Transverse colon (tissue), 4 donors: Measurements from ENCODE around the gene STAT6. TPM values are rescaled to one million over a fixed set of nuclear protein-coding genes. Genes with fewer than 3 reads are reported as not detected.

Source experiments
- DNase-seq: peaks from one replicate; pipeline ENCODE4 v3.0.0-alpha.2; 2019
- H3K27ac ChIP-seq, 4 donors: fragments of 200-600 bp; sonication (generic); 2 replicates each; pipeline ENCODE4 v1.5.1; 2016 to 2018; ENCODE audit warnings: inconsistent platforms in 4 of 4
- H3K27me3 ChIP-seq: fragments of 200-600 bp; sonication (generic); 2 replicates; pipeline ENCODE4 v1.5.1; 2017; ENCODE audit warnings: inconsistent platforms
- H3K36me3 ChIP-seq, 4 donors: fragments of 200-600 bp; sonication (generic); 2 replicates each; pipeline ENCODE4 v1.5.1; 2017 to 2019; ENCODE audit warnings: inconsistent platforms in 4 of 4
- H3K4me1 ChIP-seq, 4 donors: fragments of 200-600 bp; sonication (generic); 2 replicates each; pipeline ENCODE4 v1.5.1; 2017 to 2020; ENCODE audit warnings: inconsistent platforms in 4 of 4
- H3K4me3 ChIP-seq, 4 donors: fragments of 200-600 bp; sonication (generic); 1 replicate in 1 of 4; 2 replicates in 3 of 4; pipeline versions ENCODE4 v1.5.1 to v1.6.1; 2017 to 2019; ENCODE audit warnings: inconsistent platforms in 4 of 4
- H3K9me3 ChIP-seq, 2 donors: fragments of 200-600 bp; sonication (generic); 2 replicates each; pipeline ENCODE4 v1.5.1; 2017 to 2019; ENCODE audit warnings: inconsistent platforms in 2 of 2
- EP300 ChIP-seq: sonication (generic); formaldehyde crosslinking; IDR thresholded peaks from one replicate; pipeline ENCODE4 v1.6.1; 2017; ENCODE audit warnings: antibody characterized with exemption, low read depth
- POLR2A ChIP-seq: fragments of 450-650 bp; IDR thresholded peaks from one replicate; pipeline ENCODE4 v1.6.1; 2016; ENCODE audit warnings: antibody characterized with exemption, mild to moderate bottlenecking, moderate library complexity
- POLR2AphosphoS5 ChIP-seq, 3 donors: sonication (generic); formaldehyde crosslinking; IDR thresholded peaks; one replicate each; pipeline ENCODE4 v1.6.1; 2016; ENCODE audit warnings: antibody characterized with exemption in 3 of 3
- WGBS, 2 donors: methylation state at CpG; one replicate each; pipeline ENCODE4 v1.1.5; 2018; ENCODE audit warnings: low coverage in 1 of 2; 5-methylcytosine and 5-hydroxymethylcytosine counted together
- in situ Hi-C, 4 donors: fragments of 200-750 bp; cut with MboI; loops; one replicate each; pipeline versions ENCODE4 v1.15.0 to v1.15.1; 2017; ENCODE audit warnings: low sequenced_read_pairs in 3 of 4, low pct_ligation_motif_present in 1 of 4, low pct_unique_long_range_greater_than_20kb in 1 of 4
- intact Hi-C: fragments of 100-400 bp; cut with DNase I; formaldehyde crosslinking; loops from one replicate; pipeline ENCODE4 v1.15.1; 2023; ENCODE audit warnings: low total_unique reads
- total RNA-seq, 4 donors: library from RNA; depleted of rRNA; stranded (reverse); fragments of >200 nt; gene quantifications; one replicate each; pipeline ENCODE4 v1.1.0, GENCODE V29; 2016
- TF ChIP-seq, protein P1 (sequence below), 5 experiments: fragments of 200-600 bp in 3 of 5; fragments of 450-650 bp in 2 of 5; sonication (generic) in 3 of 5; IDR thresholded peaks; 1 replicate in 2 of 5; 2 replicates in 3 of 5; pipeline ENCODE4 v1.5.1; 2016 to 2017; ENCODE audit warnings: antibody characterized with exemption in 5 of 5, inconsistent platforms in 3 of 5, mild to moderate bottlenecking in 2 of 5, moderate library complexity in 1 of 5

The STAT6 gene
- total RNA-seq, 4 donors from 2014 or later = 181 to 318 (median 198) TPM

- peak overlapping the region; percentile 94 to 99 (median 96) for H3K27ac ChIP-seq
- peaks cover 30 to 67% (median 54%) of the 10 kb centered on the region in 4 donors for H3K4me1 ChIP-seq
- peak; percentile 38 for DNase-seq
- in situ Hi-C loops = no loop called here
- no peaks in the 10 kb centered on the region for H3K36me3 ChIP-seq
- H3K27me3 ChIP-seq = no peaks in the 10 kb centered on the region
- peak overlapping the region; percentile 55 to 79 (median 64) for H3K4me3 ChIP-seq
- H3K9me3 ChIP-seq = no peaks in the 10 kb centered on the region
- TF ChIP-seq EP300 (no peak), POLR2AphosphoS5 (IDR thresholded peaks at IDR 0.05) (peak in 1 of 3 donors; percentile 49)
- intact Hi-C loops = no loop called here
Observed at GRCh38 chr12:57129889-57130288, 18.7 kb upstream of the STAT6 start.

GRCh38 chr12:57129321-57129842, 18.2 kb upstream of the STAT6 start:
- intact Hi-C loops = no loop called here
- DNase-seq = peak; percentile 15
- Histone ChIP-seq H3K27me3 (no peaks in the 10 kb centered on the region), H3K36me3 (no peaks in the 10 kb centered on the region), H3K4me3 (peak overlapping the region; percentile 55 to 79 (median 64)), H3K9me3 (no peaks in the 10 kb centered on the region), H3K27ac (peak overlapping the region; percentile 94 to 99 (median 96)), H3K4me1 (peaks cover 27 to 62% (median 51%) of the 10 kb centered on the region in 4 donors)
- no peak for TF ChIP-seq POLR2AphosphoS5 (IDR thresholded peaks at IDR 0.05)
- TF ChIP-seq EP300 = no peak
- TF ChIP-seq, protein P1, sequence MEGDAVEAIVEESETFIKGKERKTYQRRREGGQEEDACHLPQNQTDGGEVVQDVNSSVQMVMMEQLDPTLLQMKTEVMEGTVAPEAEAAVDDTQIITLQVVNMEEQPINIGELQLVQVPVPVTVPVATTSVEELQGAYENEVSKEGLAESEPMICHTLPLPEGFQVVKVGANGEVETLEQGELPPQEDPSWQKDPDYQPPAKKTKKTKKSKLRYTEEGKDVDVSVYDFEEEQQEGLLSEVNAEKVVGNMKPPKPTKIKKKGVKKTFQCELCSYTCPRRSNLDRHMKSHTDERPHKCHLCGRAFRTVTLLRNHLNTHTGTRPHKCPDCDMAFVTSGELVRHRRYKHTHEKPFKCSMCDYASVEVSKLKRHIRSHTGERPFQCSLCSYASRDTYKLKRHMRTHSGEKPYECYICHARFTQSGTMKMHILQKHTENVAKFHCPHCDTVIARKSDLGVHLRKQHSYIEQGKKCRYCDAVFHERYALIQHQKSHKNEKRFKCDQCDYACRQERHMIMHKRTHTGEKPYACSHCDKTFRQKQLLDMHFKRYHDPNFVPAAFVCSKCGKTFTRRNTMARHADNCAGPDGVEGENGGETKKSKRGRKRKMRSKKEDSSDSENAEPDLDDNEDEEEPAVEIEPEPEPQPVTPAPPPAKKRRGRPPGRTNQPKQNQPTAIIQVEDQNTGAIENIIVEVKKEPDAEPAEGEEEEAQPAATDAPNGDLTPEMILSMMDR (IDR thresholded peaks at IDR 0.05) = no peak
- TF ChIP-seq POLR2A = no peak
- WGBS, 2 donors = 7% methylated on average over 12 of the region's 12 CpGs; no CpG with 5 or more reads in 1 of the 2 donors
- in situ Hi-C loops = no loop called here

DNA sequence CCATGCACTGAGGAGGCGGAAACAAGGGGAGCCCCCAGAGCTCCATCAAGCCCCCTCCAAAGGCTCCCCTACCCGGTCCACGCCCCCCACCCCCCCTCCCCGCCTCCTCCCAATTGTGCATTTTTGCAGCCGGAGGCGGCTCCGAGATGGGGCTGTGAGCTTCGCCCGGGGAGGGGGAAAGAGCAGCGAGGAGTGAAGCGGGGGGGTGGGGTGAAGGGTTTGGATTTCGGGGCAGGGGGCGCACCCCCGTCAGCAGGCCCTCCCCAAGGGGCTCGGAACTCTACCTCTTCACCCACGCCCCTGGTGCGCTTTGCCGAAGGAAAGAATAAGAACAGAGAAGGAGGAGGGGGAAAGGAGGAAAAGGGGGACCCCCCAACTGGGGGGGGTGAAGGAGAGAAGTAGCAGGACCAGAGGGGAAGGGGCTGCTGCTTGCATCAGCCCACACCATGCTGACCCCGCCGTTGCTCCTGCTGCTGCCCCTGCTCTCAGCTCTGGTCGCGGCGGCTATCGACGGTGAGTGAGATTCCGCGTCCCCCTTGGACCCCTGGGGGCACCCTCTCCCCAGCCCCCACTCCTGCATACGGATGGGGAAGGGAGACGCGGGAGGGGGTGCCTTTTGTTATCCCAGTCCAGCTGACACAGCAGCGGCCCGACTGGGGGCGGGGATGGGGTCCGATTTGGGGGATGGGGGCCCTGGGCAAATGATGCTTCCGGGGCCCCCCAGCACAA, 17.5 kb upstream of the STAT6 start:
- no peaks in the 10 kb centered on the region for H3K27me3 ChIP-seq
- no peaks in the 10 kb centered on the region for H3K36me3 ChIP-seq
- peak overlapping the region; percentile 55 to 79 (median 64) for H3K4me3 ChIP-seq
- TF ChIP-seq POLR2AphosphoS5 (IDR thresholded peaks at IDR 0.05) = no peak
- TF ChIP-seq, protein P1 (IDR thresholded peaks at IDR 0.05) = no peak
- TF ChIP-seq EP300 = no peak
- TF ChIP-seq POLR2A = no peak
- intact Hi-C loops = no loop called here
- peak; percentile 19 for DNase-seq
- no peaks in the 10 kb centered on the region for H3K9me3 ChIP-seq
- in situ Hi-C loops = no loop called here
- 6 to 13% methylated on average over 9 to 31 of the region's 35 CpGs for WGBS, 2 donors
- H3K27ac ChIP-seq = peak overlapping the region; percentile 94 to 99 (median 96)
- peaks cover 27 to 55% (median 46%) of the 10 kb centered on the region in 4 donors for H3K4me1 ChIP-seq

DNA sequence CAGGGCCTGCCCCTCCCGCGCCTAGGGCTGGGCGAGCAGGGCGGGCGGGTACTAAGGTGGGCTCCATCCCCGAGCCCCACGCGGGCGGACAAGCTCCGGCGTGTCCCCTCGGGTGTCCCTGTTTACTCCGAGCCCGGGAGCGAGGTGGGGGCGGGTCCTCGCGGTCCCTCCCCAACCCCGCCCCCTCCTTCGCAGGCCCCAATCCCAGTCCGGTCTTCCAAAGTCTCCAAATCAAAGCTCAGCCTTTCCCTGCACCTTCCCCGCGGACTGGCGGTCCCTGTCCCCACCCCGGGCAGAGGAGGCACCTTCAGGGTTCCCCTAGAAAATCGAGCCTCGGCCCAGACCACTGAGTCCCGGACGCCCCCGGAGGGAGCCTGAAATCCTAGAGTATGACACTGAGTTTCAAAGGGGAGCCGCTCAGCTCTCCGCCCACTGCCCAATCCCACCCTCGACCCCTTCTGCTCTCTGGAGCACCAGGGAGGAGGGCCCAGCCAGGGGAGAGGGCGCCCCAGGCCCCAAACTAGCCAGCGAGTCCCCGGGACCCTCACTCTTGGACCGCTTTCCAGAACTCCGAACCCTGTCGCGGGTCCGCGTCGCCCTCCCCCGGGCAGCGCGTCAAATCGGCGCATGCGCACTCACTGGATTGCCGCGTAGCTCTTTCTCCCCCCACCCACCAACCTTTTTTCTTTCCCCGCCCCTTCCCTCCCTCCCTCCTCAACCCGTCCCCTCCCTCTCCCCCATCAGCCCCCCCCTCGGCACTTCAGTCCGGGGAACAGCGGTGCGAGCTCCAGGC, 16.8 kb upstream of the STAT6 start, which contains the start of gene LRP1:
TSS of gene LRP1 (plus strand) at position 758 of the 793 bp plus-strand sequence. CDS start 482 bp downstream, outside the sequence.
- TF ChIP-seq EP300 = no peak
- TF ChIP-seq, protein P1 (IDR thresholded peaks at IDR 0.05) = no peak
- TF ChIP-seq POLR2A = peak; percentile 83
- peak; percentile 80 to 91 (median 88) for TF ChIP-seq POLR2AphosphoS5 (IDR thresholded peaks at IDR 0.05)
- no peaks in the 10 kb centered on the region for H3K36me3 ChIP-seq
- peaks cover 27 to 48% (median 39%) of the 10 kb centered on the region in 4 donors for H3K4me1 ChIP-seq
- intact Hi-C loops = no loop called here
- H3K27ac ChIP-seq = peak within 1 kb of the TSS; percentile 94 to 99 (median 96)
- 1% methylated on average over 42 of the region's 57 CpGs; no CpG with 5 or more reads in 1 of the 2 donors for WGBS, 2 donors
- in situ Hi-C loops = no loop called here
- peak within 1 kb of the TSS; percentile 55 to 79 (median 64) for H3K4me3 ChIP-seq
- no peaks in the 10 kb centered on the region for H3K27me3 ChIP-seq
- DNase-seq = peak; percentile 88
- H3K9me3 ChIP-seq = no peaks in the 10 kb centered on the region
